GM06990 (cell line): Measurements from ENCODE around the gene TMEM135.

Source experiments
- DNase-seq: peaks from one replicate; pipeline ENCODE4 v3.0.0-alpha.2; 2011; ENCODE audit not compliant: insufficient read length; ENCODE audit errors: extremely low read depth
- H3K27me3 ChIP-seq: replicated peaks from 2 replicates; pipeline ENCODE4 v1.6.0; 2011; ENCODE audit warnings: low read length; ENCODE audit not compliant: control insufficient read depth, insufficient read depth
- H3K36me3 ChIP-seq: 2 replicates; pipeline ENCODE4 v1.5.1; 2011; ENCODE audit warnings: low read length; ENCODE audit not compliant: control insufficient read depth, insufficient read depth
- H3K4me3 ChIP-seq: replicated peaks from 2 replicates; pipeline ENCODE4 v1.5.1; 2011; ENCODE audit warnings: low read depth, mild to moderate bottlenecking, control low read depth, low read length
- TF ChIP-seq, protein P1 (sequence below): IDR thresholded peaks from 2 replicates; pipeline ENCODE4 v1.5.1; 2011; ENCODE audit warnings: low read length, control low read depth, mild to moderate bottlenecking, inconsistent platforms; ENCODE audit not compliant: insufficient read depth, poor library complexity, severe bottlenecking

The TMEM135 gene

GRCh38 chr11:87347854-87348253, 310.1 kb downstream of the TMEM135 start:
- no peak overlapping the region for H3K4me3 ChIP-seq
- no peaks in the 10 kb centered on the region for H3K36me3 ChIP-seq
- TF ChIP-seq, protein P1, sequence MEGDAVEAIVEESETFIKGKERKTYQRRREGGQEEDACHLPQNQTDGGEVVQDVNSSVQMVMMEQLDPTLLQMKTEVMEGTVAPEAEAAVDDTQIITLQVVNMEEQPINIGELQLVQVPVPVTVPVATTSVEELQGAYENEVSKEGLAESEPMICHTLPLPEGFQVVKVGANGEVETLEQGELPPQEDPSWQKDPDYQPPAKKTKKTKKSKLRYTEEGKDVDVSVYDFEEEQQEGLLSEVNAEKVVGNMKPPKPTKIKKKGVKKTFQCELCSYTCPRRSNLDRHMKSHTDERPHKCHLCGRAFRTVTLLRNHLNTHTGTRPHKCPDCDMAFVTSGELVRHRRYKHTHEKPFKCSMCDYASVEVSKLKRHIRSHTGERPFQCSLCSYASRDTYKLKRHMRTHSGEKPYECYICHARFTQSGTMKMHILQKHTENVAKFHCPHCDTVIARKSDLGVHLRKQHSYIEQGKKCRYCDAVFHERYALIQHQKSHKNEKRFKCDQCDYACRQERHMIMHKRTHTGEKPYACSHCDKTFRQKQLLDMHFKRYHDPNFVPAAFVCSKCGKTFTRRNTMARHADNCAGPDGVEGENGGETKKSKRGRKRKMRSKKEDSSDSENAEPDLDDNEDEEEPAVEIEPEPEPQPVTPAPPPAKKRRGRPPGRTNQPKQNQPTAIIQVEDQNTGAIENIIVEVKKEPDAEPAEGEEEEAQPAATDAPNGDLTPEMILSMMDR = no peak

GRCh38 chr11:87351676-87352075, 313.9 kb downstream of the TMEM135 start:
- TF ChIP-seq, protein P1 = no peak
- H3K36me3 ChIP-seq = no peaks in the 10 kb centered on the region
- H3K27me3 ChIP-seq = no peaks in the 10 kb centered on the region; the same call in 1 of the 2 replicates
- no peak for DNase-seq
- H3K4me3 ChIP-seq = no peak overlapping the region

More at GRCh38 chr11:87347854-87348253, 310.1 kb downstream of the TMEM135 start:
- no peak for DNase-seq
- H3K27me3 ChIP-seq = no peaks in the 10 kb centered on the region

- no peaks in the 10 kb centered on the region for H3K36me3 ChIP-seq
- H3K4me3 ChIP-seq = no peak overlapping the region
- peak; percentile 73 for DNase-seq
- no peaks in the 10 kb centered on the region; the same call in 1 of the 2 replicates for H3K27me3 ChIP-seq
- TF ChIP-seq, protein P1 = peak; percentile 96
Measured at GRCh38 chr11:87352759-87353707, 315.3 kb downstream of the TMEM135 start.

GRCh38 chr11:87353771-87354345, 316.1 kb downstream of the TMEM135 start:
- TF ChIP-seq, protein P1 = no peak
- DNase-seq = no peak
- Histone ChIP-seq H3K36me3 (no peaks in the 10 kb centered on the region), H3K27me3 (no peaks in the 10 kb centered on the region; the same call in 1 of the 2 replicates), H3K4me3 (no peak overlapping the region)

DNA sequence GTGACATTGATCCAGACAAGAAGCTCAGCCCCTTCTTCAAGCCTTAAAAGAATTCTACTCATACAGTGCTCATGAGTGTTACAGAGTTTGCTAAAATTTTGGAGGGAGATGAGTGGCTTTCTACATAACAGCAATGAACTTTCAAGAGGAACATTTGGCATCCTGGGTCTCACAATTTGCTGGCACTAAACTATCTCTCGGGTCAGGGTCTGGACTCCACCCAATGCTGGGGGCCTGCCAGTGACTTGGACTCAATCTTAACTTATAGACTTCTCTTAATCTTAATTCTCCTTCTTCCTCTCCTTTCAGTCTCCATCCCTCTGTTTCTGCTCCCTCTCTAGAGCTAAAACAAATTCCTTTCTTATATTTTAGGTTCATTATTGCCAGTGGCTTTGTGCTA, 317.9 kb downstream of the TMEM135 start:
- Histone ChIP-seq H3K4me3 (no peak overlapping the region), H3K27me3 (no peaks in the 10 kb centered on the region; the same call in 1 of the 2 replicates), H3K36me3 (no peaks in the 10 kb centered on the region)
- DNase-seq = no peak
- TF ChIP-seq, protein P1 = no peak
